ENCODE results near the gene PRR33. TPM values are rescaled to one million over a fixed set of nuclear protein-coding genes. Genes with fewer than 3 reads are reported as not detected.
"Not testable (repeated sequence)": the region's sequence is repeated elsewhere in the genome, so short reads cannot be mapped to it uniquely, and the experiment has no call there.

Gene PRR33
- not detected for total RNA-seq

GRCh38 chr11:1891831-1892115, at the start of gene PRR33:
TSS of gene PRR33 (minus strand) at chr11:1891895. CDS start at chr11:1890584, 1,311 bp downstream.
- DNase-seq (ENCODE audit: low spot score in 2 of 2) (no peak), FAIRE-seq (no peak)

- FAIRE-seq; DNase-seq (ENCODE audit: low spot score in 2 of 2): not testable (repeated sequence)
These were observed 48.1 kb upstream of the PRR33 start for GRCh38 chr11:1939788-1940187.

GRCh38 chr11:1939006-1939625, 47.4 kb upstream of the PRR33 start:
- FAIRE-seq: no peak
- DNase-seq (ENCODE audit: low spot score in 2 of 2): no peak

- no peak for DNase-seq (ENCODE audit: low spot score in 2 of 2)
These were observed 46.8 kb upstream of the PRR33 start for GRCh38 chr11:1938343-1939005.

GRCh38 chr11:1937616-1938342, 46.1 kb upstream of the PRR33 start:
- no peak for FAIRE-seq

More at GRCh38 chr11:1938343-1939005, 46.8 kb upstream of the PRR33 start:
- no peak for FAIRE-seq

GRCh38 chr11:1936781-1937615, 45.3 kb upstream of the PRR33 start:
- no peak for DNase-seq (ENCODE audit: low spot score in 2 of 2)
- no peak for FAIRE-seq

More at GRCh38 chr11:1937616-1938342, 46.1 kb upstream of the PRR33 start:
- DNase-seq (ENCODE audit: low spot score in 2 of 2): no peak

- DNase-seq (ENCODE audit: low spot score in 2 of 2): no peak
- FAIRE-seq: no peak
These were observed 44.5 kb upstream of the PRR33 start for GRCh38 chr11:1936072-1936780.

- FAIRE-seq (no peak), DNase-seq (ENCODE audit: low spot score in 2 of 2) (no peak)
These were observed 43.7 kb upstream of the PRR33 start for GRCh38 chr11:1935156-1936071.

GRCh38 chr11:1934335-1935155, 42.9 kb upstream of the PRR33 start:
- no peak for DNase-seq (ENCODE audit: low spot score in 2 of 2)
- FAIRE-seq: no peak

- FAIRE-seq: no peak
- no peak for DNase-seq (ENCODE audit: low spot score in 2 of 2)
These were observed 42.0 kb upstream of the PRR33 start for GRCh38 chr11:1933416-1934334.

- DNase-seq (ENCODE audit: low spot score in 2 of 2) (no peak), FAIRE-seq (no peak)
These were observed 41.0 kb upstream of the PRR33 start for GRCh38 chr11:1932681-1933080.

- FAIRE-seq (no peak), DNase-seq (ENCODE audit: low spot score in 2 of 2) (peak in 1 of 2 donors; percentile 22)
These were observed 40.4 kb upstream of the PRR33 start for GRCh38 chr11:1932105-1932480.

GRCh38 chr11:1931341-1932104, 39.8 kb upstream of the PRR33 start:
- DNase-seq (ENCODE audit: low spot score in 2 of 2) (peak in 1 of 2 donors; percentile 15), FAIRE-seq (no peak)

GRCh38 chr11:1930462-1930830, 38.8 kb upstream of the PRR33 start:
- no peak for FAIRE-seq

GRCh38 chr11:1929621-1930461, 38.1 kb upstream of the PRR33 start:
- DNase-seq (ENCODE audit: low spot score in 2 of 2) (peak in 1 of 2 donors; percentile 14), FAIRE-seq (no peak)

More at GRCh38 chr11:1930462-1930830, 38.8 kb upstream of the PRR33 start:
- peak in 1 of 2 donors; percentile 18 for DNase-seq (ENCODE audit: low spot score in 2 of 2)

All from frontal cortex (tissue), 4 donors.